Activated B cell treated with CpG ODN at 0.5 μM for 24 hours (primary cell): ENCODE data around the gene CLDN19. TPM values are rescaled to one million over a fixed set of nuclear protein-coding genes. Genes with fewer than 3 reads are reported as not detected.

ENCODE experiments used
- ATAC-seq: fragments of 200-7000 bp; cut with Tn5 transposase; one replicate; pipeline ENCODE4 v1.10.0; 2021; ENCODE audit warnings: low read depth, mild to moderate bottlenecking, moderate library complexity
- CTCF ChIA-PET: fragments of 350-600 bp; sonication (Branson Sonifier 250); formaldehyde crosslinking; loops from one replicate; lab custom pipeline; 2021; ENCODE audit warnings: antibody characterized with exemption; lab: Charles Lee
- POLR2A ChIA-PET: fragments of 350-600 bp; sonication (Branson Sonifier 250); formaldehyde crosslinking; loops from one replicate; lab custom pipeline; 2021; ENCODE audit warnings: antibody characterized with exemption; lab: Charles Lee
- DNase-seq: peaks from one replicate; pipeline ENCODE4 v3.0.0; 2022
- H3K27ac Mint-ChIP-seq: one replicate; pipeline ENCODE4 v1.8.0; 2020; ENCODE audit warnings: mixed read lengths
- H3K27me3 Mint-ChIP-seq: one replicate; pipeline ENCODE4 v1.8.0; 2021; ENCODE audit warnings: mixed read lengths
- H3K36me3 Mint-ChIP-seq: one replicate; pipeline ENCODE4 v1.8.0; 2021; ENCODE audit warnings: low read depth, mixed read lengths
- H3K4me1 Mint-ChIP-seq: one replicate; pipeline ENCODE4 v1.8.0; 2021; ENCODE audit warnings: mixed read lengths
- H3K4me3 Mint-ChIP-seq: one replicate; pipeline ENCODE4 v1.8.0; 2020; ENCODE audit warnings: mild to moderate bottlenecking, mixed read lengths
- H3K9me3 Mint-ChIP-seq: one replicate; pipeline ENCODE4 v1.8.0; 2020; ENCODE audit warnings: mixed read lengths
- intact Hi-C: fragments of 100-400 bp; cut with micrococcal nuclease; formaldehyde crosslinking; loops from one replicate; pipeline ENCODE4 v1.15.1; 2024
- total RNA-seq: library from RNA; stranded (reverse); gene quantifications from 2 replicates; pipeline ENCODE4 v1.2.3, GENCODE V29; 2022
- TF ChIP-seq, protein P1 (sequence below): fragments of 200-600 bp; IDR thresholded peaks from one replicate; pipeline ENCODE4 v1.8.0; 2022; ENCODE audit warnings: antibody characterized with exemption, mild to moderate bottlenecking

The CLDN19 gene
- total RNA-seq, 1 donor from 2014 or later, result not detected

DNA sequence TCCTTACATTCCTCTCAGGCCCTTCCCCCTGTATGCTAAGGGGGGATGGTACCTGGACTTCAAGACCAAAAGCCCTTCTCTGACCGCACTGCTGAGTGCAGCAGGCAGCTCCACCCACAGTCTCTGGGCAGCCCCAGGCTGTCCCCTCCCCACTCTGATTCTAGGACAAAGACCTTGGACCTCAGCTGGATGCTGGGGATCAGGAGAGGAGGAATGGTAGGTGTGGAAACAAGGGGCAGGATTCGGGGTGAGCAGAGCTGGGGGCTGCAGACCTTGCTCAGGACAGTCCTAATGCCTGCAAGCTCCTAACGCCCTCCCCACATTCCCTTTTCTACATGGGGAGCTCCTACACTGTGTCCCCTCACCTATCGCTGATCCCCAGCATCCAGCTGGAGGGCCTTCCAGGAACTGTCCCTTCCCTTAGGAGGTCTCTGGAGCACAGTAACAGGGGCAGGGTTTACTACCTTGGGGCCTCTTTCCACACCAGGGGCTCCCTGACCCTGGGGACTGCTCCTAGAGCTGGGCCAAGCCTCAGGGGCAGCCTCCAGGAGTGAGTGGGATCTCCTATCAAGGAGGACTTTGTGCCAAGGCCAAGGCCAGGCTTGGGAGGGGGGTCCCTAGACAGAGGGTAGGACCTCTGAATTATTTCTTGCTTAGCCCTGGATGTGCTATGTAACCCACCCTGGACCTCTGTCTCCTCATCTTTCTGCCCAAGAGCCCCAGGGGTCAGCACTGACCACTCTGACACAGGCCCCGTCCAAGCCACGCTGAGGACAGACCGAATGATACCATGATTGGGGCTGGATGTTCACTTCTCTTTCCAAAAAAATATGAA, 5.6 kb downstream of the CLDN19 start:
- Mint-ChIP-seq H3K27me3 (no peaks in the 10 kb centered on the region), H3K9me3 (no peaks in the 10 kb centered on the region), H3K36me3 (no peaks in the 10 kb centered on the region), H3K4me3 (no peak overlapping the region), H3K27ac (no peak overlapping the region), H3K4me1 (peaks cover 23% of the 10 kb centered on the region)
- ATAC-seq (no peak), DNase-seq (no peak)
- TF ChIP-seq, protein P1, sequence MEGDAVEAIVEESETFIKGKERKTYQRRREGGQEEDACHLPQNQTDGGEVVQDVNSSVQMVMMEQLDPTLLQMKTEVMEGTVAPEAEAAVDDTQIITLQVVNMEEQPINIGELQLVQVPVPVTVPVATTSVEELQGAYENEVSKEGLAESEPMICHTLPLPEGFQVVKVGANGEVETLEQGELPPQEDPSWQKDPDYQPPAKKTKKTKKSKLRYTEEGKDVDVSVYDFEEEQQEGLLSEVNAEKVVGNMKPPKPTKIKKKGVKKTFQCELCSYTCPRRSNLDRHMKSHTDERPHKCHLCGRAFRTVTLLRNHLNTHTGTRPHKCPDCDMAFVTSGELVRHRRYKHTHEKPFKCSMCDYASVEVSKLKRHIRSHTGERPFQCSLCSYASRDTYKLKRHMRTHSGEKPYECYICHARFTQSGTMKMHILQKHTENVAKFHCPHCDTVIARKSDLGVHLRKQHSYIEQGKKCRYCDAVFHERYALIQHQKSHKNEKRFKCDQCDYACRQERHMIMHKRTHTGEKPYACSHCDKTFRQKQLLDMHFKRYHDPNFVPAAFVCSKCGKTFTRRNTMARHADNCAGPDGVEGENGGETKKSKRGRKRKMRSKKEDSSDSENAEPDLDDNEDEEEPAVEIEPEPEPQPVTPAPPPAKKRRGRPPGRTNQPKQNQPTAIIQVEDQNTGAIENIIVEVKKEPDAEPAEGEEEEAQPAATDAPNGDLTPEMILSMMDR, result no peak
- ChIA-PET CTCF (no interaction called here), POLR2A (no interaction called here)
- intact Hi-C loops, result no loop called here

DNA sequence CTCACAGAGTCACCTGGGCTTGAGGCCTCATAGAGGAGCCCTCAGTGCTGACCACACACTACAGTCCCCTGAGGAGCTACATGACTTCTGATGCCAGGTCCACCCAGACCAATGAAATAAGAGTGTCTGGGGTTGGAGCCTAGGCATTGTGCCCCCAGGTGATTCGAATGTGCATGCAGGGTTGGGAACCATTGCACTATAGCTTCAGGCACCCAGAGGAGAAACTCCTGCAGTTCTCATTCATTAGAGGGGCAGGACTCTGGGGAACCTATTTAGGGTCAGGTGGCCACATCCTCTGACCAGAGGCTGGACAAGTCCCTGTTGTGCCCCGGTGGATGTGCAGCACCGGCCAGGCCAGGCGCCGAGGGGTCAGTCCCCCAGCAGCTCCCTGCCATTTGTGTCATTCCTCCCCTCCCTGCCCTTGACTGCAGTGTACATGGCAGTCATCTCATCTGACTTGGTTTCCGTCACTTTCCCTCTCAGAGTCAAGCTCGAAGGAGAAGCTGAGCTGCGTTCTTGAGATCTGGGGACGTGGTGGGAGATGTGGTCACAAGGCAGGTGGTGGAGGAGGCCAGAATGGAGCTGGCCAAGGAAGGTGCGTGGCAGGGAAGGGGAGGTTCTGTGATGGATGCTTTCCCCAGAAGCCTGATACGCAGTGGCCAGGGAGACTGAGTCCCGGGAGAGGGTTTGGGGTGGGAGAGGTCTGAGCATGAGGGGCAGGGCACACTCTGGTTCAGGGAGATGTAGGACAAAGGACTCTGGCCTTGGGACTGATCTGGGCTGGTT, 6.4 kb downstream of the CLDN19 start:
- intact Hi-C loops, result no loop called here
- Mint-ChIP-seq H3K27me3 (no peaks in the 10 kb centered on the region), H3K9me3 (no peaks in the 10 kb centered on the region), H3K4me3 (no peak overlapping the region), H3K4me1 (peaks cover 23% of the 10 kb centered on the region), H3K36me3 (no peaks in the 10 kb centered on the region), H3K27ac (no peak overlapping the region)
- ATAC-seq (no peak), DNase-seq (no peak)
- TF ChIP-seq, protein P1, result no peak
- CTCF ChIA-PET, result interaction anchor here (0.6 kb wide), 1 partner anchor 48 kb away, joined by 3 read pairs; no protein-coding TSS in a partner anchor
- POLR2A ChIA-PET, result no interaction called here

DNA sequence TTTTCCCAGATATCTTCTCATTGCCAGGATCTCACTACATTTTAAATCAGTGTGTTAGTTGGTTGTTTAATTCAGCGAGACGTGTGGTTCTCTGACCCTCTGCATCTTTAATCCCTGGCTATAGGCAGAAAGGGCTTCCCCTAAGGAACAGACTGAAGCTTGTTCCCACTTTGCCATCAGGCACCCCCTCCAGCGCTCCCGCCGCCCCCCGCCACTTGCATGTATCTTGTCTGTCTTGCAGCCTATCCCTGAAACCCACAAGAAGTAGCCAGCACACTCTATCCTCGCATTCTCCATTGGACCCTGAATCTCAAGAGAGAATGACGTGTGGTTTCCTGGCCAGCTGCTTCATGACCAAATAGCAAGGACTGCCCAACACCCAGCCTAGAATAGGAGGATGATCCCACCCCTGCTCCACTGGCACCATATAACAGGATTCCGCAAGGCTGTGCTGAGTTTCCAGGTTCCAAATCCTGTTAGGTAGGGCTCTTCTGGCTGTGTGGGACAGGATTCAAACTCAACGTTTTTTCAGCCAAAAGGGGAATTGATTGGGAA, 7.8 kb downstream of the CLDN19 start:
- Mint-ChIP-seq H3K4me1 (peaks cover 18% of the 10 kb centered on the region), H3K27ac (no peak overlapping the region), H3K9me3 (no peaks in the 10 kb centered on the region), H3K4me3 (no peak overlapping the region), H3K36me3 (no peaks in the 10 kb centered on the region), H3K27me3 (no peaks in the 10 kb centered on the region)
- DNase-seq (no peak), ATAC-seq (no peak)
- ChIA-PET CTCF (no interaction called here), POLR2A (interaction anchor here (0.5 kb wide), 1 partner anchor 28 kb away, joined by 4 read pairs; no protein-coding TSS in a partner anchor)
- intact Hi-C loops, result no loop called here
- TF ChIP-seq, protein P1, result no peak

- TF ChIP-seq, protein P1, result no peak
- Mint-ChIP-seq H3K9me3 (no peaks in the 10 kb centered on the region), H3K4me1 (peaks cover 12% of the 10 kb centered on the region), H3K36me3 (no peaks in the 10 kb centered on the region), H3K4me3 (no peak overlapping the region), H3K27me3 (no peaks in the 10 kb centered on the region), H3K27ac (no peak overlapping the region)
- ATAC-seq, result no peak
- POLR2A ChIA-PET, result interaction anchor here (0.5 kb wide), 1 partner anchor 28 kb away, joined by 4 read pairs; no protein-coding TSS in a partner anchor
- CTCF ChIA-PET, result no interaction called here
- intact Hi-C loops, result no loop called here
- DNase-seq, result no peak
Measured at GRCh38 chr1:42731585-42731984, 8.5 kb downstream of the CLDN19 start.
